Measurements from ENCODE around the gene CNNM4.

Gene CNNM4

GRCh38 chr2:96810783-96811192, 50.1 kb downstream of the CNNM4 start:
- no peak for DNase-seq (ENCODE audit: low spot score)

GRCh38 chr2:96811917-96812316, 51.2 kb downstream of the CNNM4 start:
- DNase-seq (ENCODE audit: low spot score): peak; percentile 48

GRCh38 chr2:96813656-96814055, 53.0 kb downstream of the CNNM4 start:
- no peak for DNase-seq (ENCODE audit: low spot score)

- peak; percentile 52 for DNase-seq (ENCODE audit: low spot score)
These were observed 54.8 kb downstream of the CNNM4 start for GRCh38 chr2:96815326-96816126.

- DNase-seq (ENCODE audit: low spot score): peak; percentile 100
These were observed 55.6 kb downstream of the CNNM4 start, which contains the start of gene CNNM3 for GRCh38 chr2:96816127-96816835. Gene CNNM3 (plus strand): TSS chr2:96816268. CDS start chr2:96816278, 10 bp downstream.

GRCh38 chr2:96816836-96817702, 56.4 kb downstream of the CNNM4 start:
- no peak for DNase-seq (ENCODE audit: low spot score)

- no peak for DNase-seq (ENCODE audit: low spot score)
These were observed 57.2 kb downstream of the CNNM4 start for GRCh38 chr2:96817882-96818281.

- no peak for DNase-seq (ENCODE audit: low spot score)
These were observed 58.6 kb downstream of the CNNM4 start for GRCh38 chr2:96819128-96819875.

GRCh38 chr2:96819876-96820511, 59.3 kb downstream of the CNNM4 start:
- DNase-seq (ENCODE audit: low spot score): no peak

GRCh38 chr2:96821113-96821675, 60.5 kb downstream of the CNNM4 start:
- DNase-seq (ENCODE audit: low spot score): no peak

- DNase-seq (ENCODE audit: low spot score): no peak
These were observed 62.1 kb downstream of the CNNM4 start for GRCh38 chr2:96822786-96823185.

- no peak for DNase-seq (ENCODE audit: low spot score)
These were observed 62.5 kb downstream of the CNNM4 start for GRCh38 chr2:96823198-96823597.

- no peak for DNase-seq (ENCODE audit: low spot score)
These were observed 63.6 kb downstream of the CNNM4 start for GRCh38 chr2:96824079-96824870.

GRCh38 chr2:96825057-96825456, 64.4 kb downstream of the CNNM4 start:
- no peak for DNase-seq (ENCODE audit: low spot score)

GRCh38 chr2:96826546-96827278, 66.0 kb downstream of the CNNM4 start:
- DNase-seq (ENCODE audit: low spot score): no peak

GRCh38 chr2:96828436-96828835, 67.7 kb downstream of the CNNM4 start:
- DNase-seq (ENCODE audit: low spot score): no peak

- DNase-seq (ENCODE audit: low spot score): no peak
These were observed 68.2 kb downstream of the CNNM4 start for GRCh38 chr2:96828874-96829273.

GRCh38 chr2:96830044-96830562, 69.4 kb downstream of the CNNM4 start:
- no peak for DNase-seq (ENCODE audit: low spot score)

GRCh38 chr2:96831679-96832078, 71.0 kb downstream of the CNNM4 start:
- no peak for DNase-seq (ENCODE audit: low spot score)

Measured in GM03348 (cell line).